Activated T-helper 9 cell treated with anti-CD3 and anti-CD28 coated beads, Interleukin-2, amount 50 U/mL, for 16 hours (primary cell): ENCODE results near the gene CLDN4.
"Not testable (repeated sequence)": the region's sequence is repeated elsewhere in the genome, so short reads cannot be mapped to it uniquely, and the experiment has no call there.

Experiments
- DNase-seq: peaks from one replicate; pipeline ENCODE4 v3.0.0-alpha.2; 2020; ENCODE audit warnings: low read depth

CLDN4 gene

DNA sequence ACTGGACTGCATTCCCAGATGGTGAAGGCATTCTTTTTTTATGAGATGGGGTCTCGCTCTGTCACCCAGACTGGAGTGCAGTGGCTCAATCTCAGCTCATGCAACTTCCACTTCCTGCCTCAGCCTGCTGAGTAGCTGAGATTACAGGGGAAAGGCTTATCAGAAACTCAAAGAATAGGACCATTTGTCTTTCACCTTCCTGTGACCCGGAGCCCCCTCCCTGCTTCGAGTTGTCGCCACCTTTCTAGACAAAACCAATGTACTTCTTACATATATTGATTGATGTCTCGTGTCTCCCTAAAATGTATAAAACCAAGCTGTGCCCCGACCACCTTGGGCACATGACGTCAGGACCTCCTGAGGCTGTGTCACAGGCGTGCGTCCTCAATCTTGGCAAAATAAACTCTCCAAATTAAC, 13.3 kb downstream of the CLDN4 start:
- no peak for DNase-seq

DNA sequence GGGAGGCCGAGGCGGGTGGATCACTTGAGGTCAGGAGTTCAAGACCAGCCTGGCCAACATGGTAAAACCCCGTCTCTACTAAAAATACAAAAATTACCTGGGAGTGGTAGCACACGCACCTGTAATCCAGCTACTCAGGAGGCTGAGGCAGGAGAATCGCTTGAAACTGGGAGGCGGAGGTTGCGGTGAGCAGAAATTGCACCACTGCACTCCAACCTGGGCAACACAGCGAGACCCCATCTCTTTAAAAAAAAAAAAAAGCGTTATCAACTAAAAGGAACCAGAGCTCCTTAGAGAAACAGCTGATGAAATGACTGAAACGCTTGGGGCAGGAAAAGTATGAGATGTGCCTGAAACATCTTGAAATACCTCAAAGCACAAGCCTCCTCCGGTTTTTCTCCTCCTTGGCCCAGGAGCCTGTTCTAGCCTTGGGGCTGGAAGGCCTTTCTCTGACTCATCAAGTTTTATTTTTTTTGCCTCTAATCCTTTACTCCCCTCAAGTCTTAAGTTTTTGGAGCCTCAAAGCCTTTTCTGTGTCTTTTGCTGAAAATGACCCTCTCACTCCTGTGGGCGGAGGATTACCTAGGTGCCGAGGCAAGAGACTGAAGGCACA, 14.2 kb downstream of the CLDN4 start:
- no peak for DNase-seq

DNA sequence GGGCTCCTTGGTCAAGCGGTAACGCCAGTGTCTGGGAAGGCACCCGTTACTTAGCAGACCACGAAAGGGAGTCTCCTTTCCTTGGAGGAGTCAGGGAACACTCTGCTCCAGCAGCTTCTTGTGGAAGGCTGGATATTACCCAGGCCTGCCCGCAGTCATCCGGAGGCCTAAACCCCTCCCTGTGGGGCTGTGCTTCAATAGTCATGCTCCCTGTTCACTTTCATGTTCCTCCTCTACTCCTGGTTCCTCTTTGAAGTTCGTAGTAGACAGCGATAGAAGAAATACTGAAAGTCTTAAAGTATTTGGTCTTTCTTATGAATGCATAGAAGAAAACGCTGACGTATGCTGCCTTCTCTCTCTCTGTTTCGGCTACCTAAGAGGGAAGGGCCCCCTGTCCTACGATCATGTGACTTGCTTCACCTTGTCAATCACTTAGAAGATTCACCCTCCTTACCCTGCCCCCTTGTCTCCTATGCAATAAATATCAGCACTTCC, 15.0 kb downstream of the CLDN4 start:
- DNase-seq: not testable (repeated sequence)

DNA sequence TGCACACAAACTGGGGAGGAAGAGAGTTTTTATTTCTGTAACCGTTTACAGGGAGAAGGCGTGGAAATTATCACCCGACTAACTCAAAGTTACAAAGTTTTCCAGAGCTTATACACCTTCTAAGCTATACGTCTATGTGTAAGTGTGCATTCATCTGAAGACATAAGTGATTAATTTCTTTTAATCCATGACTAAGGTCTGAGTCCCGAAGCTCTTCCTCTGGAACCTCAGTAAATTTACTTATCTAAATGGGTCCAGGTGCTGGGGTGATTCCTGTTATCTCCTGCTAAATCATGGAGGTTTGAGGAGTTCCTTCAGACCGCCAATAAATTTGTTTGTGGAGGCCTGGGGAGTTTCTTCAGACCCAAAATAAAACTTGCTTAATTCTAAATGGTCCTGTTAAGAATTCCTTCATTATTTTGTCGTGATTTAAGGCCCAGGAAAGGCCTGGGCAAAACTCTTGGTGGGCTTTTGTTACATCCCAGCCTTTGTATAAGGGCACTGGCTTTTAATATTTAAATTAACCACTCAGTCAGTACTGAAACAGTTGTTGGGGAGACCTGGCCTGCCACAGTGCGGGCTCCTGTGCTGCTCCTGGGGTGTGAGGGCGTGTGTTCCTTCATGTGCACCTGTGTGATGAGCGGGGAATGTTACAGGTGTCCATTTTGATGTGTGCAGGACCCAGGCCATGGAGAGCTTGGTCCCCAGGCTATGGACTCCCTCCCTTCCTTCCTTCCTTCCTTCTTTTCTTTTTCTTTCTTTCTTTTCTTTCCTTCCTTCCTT, 17.3 kb downstream of the CLDN4 start:
- DNase-seq: no peak

DNA sequence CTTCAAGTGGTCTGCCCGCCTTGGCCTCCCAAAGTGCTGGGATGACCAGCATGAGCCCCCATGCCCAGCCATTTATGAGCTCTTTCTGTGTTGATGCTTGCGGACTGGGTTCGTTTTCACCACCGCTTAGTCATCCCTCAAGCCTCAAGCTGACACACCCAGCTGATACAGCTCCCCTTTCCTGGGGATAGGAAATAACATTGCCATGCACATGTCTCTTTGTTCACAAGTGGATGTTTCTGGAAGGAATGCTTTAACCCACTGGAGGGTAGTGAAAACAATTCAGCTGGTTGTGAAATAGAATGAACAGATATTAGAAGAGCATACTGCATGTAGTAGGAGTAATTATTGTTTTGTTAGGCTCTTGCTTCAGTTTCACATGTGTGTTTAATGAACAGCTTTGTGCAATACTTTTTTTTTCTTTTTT, 20.0 kb downstream of the CLDN4 start:
- no peak for DNase-seq

DNA sequence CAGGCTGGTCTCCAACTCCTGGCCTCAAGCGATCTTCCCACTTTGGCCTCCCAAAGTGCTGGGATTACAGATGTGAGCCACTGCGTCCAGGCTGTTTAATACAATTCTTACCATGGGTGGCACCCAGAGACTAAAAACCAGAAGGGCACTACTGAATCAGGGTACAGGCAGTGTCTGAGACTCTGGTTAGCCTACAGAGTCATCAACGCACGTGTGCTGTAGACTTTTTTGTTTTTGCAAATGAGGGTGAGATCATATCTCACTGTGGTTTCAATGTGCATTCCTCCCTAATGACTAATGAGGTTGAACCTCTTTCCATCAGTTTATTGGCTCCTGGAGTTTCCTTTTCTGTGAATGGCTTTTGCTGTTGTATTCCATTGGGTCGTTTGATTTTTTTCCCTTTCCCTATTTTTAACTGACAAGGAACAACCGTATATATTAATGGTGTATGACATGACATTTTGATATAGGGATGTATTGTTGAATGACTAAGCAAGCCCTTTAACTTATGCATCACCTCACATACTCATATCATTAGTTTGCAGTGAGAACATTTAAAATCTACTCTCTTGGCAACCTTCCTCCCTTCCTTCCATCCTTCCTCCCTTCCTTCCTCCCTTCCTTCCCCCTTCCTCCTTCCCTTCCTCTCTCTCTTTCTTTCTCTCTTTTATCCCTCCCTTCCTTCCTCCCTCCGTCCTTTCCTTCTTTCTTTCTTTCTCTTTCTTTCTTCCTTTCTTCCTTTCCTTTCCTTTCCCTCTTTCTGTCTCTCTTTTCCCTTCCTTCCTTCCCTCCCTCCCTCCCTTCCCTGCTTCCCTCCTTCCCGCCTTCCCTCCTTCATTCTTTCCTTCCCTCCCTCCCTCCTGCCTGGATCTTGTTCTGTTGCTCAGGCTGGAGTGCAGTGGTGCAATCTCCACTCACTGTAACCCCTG, 20.9 kb downstream of the CLDN4 start:
- no peak for DNase-seq

DNA sequence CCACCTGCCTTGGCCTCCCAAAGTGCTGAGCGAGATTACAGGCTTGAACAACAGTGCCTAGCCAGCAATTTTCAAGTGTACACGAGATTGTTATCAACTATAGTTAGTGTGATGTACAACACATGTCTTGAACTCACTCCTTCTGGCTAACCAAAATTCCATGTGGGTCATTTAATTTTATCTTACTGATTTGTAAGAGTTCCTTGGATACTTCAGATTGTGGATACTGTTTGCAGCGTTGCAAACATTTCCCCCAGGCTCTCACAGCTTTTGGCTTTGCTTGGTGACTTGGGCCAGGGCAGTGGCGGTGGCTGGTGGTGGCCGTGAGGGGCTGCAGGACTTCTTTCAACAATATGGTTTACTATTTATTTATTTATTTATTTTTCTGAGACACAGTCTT, 21.7 kb downstream of the CLDN4 start:
- DNase-seq: no peak

DNA sequence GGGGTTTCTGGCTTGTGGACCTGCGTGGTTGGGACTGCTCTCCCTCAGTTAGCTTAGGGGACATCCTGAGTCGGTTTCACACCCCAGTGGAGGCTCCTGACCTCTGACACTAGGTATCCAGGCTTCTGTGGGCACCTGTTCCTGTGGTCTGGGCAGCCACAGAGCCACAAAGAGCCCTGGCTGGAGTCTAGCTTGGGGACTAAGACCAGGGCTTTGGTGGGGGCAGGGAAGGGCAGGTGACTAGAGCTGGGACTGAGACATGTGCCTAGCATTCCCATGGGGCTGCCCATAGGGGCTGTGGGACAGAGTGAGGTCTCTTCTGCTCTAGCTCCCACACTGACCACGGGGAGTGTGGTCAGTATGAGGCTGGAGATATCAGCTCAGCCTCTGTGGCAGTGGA, 26.1 kb downstream of the CLDN4 start:
- no peak for DNase-seq

DNA sequence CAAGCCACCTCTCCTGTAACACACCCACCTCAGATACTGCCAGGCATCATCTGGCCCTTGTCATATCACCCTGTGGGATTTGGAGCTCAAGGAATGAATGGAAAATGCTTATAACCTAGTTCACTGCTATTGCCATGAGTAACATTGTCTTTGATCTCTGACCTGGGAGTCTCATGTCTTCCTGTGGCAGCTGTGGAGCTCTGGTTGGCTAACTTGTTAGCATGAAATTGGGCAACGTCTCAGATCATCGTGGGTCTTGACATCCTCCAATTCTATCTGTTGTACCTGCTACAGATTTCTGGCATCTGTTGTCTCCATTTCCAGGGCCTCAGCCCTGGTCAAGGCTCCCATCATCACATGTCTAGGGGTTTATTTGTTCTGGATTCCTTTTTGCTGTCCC, 28.0 kb downstream of the CLDN4 start:
- no peak for DNase-seq

DNA sequence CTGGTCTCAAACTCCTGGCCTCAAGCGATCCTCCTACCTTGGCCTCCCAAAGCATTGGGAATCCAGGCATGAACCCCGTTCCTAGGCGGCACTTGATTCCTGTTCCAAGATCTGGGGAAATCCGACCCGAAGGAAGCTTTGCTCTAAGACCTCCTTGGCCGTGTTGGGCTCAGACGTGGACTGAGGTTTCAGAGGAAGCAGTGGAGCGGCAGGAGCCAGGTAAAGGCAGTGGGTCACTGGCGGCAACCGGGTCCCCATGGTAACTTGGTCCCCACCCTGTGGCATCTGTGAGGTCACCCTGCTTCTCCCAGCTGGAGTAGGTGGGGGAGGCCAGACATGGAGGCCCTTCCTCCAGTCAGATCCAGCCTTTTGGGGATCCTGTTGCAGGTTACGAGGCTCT, 30.1 kb downstream of the CLDN4 start, which contains the start of gene TMEM270:
TMEM270 (plus strand) TSS at position 301 of the 400 bp plus-strand sequence; CDS start at position 337, 36 bp downstream.
- no peak for DNase-seq

DNA sequence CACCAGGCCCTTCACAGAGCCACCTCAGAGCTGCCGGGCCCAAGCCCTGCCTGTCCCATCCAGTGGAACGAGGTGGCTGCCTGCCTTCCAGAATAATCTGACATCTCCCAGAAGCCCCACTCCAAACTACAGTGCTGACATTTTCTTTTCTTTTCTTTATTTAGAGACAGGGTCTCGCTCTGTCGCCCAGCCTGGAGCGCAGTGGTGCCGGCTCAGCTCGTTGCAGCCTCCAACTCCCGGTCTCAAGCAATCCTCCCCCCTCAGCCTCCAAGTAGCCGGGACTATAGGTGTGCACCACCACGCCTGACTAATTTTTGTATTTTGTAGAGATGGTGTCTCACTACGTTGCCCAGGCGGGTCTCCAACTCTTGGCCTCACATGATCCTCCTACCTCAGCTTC, 30.5 kb downstream of the CLDN4 start:
- DNase-seq: no peak

DNA sequence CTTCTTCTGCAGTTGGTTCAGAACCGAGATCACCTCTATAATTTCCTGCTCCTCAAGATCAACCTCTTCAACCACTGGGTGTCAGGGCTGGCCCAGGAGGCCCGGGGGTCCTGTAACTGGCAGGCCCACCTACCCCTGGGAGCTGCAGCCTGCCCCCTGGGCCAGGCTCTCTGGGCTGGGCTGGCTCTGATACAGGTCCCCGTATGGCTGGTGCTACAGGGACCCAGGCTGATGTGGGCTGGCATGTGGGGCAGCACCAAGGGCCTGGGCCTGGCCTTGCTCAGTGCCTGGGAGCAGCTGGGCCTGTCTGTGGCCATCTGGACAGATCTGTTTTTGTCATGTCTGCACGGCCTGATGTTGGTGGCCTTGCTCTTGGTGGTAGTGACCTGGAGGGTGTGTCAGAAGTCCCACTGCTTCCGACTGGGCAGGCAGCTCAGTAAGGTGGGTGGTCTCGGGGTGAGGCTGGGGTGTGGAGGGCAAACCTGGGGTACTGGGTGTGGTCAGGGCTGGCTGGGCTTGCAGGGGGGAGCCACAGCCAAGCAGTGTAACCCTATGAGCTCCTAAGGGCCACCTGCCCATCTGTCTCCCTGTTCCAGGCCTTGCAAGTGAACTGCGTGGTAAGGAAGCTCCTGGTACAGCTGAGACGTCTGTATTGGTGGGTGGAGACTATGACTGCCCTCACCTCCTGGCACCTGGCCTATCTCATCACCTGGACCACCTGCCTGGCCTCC, 34.4 kb downstream of the CLDN4 start:
- no peak for DNase-seq

DNA sequence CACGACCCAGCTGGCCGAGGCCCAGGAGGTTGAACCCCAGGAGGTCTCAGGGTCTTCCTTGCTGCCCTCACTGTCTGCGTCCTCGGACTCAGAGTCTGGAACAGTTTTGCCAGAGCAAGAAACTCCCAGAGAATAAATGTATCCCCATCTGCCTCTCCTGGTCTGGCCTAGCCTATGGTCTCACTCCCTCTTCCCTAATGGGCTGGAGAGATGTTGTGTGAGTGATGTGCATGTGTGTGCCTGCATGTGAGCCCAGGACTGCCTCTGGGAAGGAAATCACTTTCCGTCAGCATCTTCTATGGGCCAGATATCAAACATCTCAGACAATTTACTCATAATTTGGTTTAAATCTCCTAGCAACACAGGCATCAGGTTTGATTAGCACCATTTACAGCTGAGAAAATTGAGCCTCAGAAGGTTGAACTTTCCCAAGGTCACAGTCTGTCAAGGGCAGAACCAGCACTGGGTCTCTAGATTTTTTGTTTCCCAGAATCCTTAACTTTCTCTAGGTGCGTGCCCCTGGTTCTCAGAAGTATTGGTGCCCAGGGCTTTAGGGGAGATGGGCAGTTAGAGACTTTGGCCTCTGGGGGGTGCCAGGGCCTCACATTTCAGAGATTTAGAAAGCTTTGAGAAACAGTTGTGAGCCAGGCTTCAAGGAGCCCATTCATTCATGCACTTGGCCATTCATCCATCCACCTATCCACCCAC, 35.1 kb downstream of the CLDN4 start:
- no peak for DNase-seq

DNA sequence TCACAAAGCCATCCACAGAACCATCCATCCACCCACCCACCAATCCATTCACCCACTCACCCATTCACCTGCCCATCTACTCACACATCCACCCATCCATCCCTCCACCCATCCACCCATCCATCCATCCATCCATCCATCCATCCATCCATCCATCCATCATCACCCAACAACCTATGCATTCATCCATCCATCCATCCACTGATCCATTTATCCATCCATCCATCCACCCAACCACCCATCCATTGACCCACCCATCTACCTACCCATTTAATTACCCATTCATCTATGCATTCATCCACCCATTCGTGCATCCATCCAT, 35.6 kb downstream of the CLDN4 start:
- no peak for DNase-seq

DNA sequence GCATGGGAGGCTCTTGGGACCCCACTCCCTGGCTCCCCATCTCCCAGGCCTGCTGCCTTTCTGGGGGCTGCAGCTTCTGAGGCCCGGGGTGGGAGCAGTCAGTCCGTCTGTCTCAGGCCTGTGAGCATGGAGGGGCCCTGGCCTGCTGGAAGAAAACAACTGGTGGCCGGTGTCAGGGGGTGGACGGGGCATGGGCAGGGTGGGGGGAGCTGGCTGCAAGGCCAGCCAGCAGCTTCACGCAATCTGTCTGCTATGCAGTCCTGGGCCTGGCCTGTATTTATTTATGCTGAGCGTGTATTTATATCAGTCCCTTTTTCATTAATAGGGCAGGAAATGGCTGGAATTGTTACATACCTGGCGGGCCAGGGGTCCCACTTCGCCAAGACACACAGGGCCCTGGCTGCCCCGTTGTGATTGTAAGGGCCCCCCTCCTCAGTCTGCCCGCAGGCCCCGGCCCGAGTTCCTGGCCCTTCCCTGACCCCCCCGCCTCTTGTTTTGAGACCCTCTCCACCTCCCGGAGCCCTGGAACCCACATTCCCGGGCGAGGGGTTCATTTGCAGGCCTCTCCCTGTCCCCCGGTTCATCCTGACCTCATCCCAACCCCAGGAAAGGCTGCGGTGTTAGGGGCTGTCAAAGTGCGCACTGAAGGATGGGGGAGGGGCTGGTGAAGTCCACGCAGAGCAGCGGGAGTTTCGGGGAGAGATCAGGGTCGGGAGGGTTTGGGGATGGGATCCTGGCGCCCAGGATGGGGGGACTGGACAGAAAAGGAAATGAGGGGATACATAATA, 38.4 kb downstream of the CLDN4 start:
- DNase-seq: no peak

DNA sequence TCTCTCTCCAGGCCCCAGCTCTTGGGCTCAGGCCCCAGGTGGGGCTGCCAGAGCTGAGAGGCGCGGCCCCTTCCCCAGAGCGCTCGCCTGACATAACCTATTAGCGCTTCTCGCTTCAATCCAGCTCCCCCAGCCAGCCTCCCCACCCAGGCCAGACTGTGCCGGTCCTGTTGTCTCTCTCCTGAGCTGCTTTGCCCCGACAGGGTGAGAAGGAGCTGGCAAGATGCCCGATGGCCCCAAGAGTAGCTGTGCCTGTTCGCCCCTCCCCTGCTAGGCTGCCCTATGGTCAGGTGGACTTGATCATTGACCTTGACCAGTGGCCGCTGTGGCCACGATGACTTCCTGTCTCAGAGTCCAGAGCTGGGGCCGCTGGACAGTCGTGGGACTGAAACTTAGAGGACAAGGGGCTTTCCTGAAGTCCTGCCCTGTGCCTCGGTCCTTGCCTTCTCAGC, 39.3 kb downstream of the CLDN4 start:
- no peak for DNase-seq

DNA sequence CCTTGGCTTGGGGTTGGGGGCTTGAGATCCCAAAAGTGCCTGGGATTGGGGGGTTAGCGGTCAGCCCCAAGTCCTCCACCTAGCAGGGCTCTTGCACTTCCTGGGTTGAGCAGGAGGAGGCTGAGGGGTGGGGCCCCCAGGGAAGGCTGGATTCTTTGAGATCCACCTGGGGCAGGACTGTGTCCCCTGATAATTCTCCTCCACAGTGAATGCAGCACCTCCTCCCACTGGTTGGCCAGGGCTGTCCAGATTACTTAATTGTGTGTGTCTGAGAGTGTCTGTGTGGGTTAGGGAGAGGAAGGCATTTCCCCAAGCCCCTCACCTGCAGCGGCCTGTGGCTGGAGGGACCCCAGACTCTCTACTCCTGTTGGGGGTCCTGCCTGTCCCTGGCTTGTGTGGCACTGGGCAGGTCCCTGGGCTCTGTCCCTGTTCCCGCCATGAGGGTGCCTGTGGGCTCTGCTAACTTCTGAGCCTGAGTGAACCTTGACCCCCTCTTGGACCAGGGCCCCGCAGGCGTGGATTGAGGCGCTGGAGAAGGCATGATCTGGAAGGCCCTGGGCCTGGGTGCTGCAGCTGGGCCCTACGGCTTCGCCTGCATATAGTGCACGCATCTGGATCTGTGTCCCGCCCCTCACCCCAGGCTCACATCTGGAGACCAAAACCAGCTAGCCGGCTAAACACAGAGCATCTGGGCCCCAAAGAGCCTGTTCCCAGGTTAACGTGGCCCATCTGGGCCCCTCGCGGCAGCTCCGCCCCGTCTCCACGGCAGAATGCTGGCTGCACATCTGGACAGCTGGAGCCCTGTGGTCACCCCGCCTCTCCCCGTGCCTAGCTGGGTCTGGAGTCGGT, 40.6 kb downstream of the CLDN4 start:
- DNase-seq: no peak

DNA sequence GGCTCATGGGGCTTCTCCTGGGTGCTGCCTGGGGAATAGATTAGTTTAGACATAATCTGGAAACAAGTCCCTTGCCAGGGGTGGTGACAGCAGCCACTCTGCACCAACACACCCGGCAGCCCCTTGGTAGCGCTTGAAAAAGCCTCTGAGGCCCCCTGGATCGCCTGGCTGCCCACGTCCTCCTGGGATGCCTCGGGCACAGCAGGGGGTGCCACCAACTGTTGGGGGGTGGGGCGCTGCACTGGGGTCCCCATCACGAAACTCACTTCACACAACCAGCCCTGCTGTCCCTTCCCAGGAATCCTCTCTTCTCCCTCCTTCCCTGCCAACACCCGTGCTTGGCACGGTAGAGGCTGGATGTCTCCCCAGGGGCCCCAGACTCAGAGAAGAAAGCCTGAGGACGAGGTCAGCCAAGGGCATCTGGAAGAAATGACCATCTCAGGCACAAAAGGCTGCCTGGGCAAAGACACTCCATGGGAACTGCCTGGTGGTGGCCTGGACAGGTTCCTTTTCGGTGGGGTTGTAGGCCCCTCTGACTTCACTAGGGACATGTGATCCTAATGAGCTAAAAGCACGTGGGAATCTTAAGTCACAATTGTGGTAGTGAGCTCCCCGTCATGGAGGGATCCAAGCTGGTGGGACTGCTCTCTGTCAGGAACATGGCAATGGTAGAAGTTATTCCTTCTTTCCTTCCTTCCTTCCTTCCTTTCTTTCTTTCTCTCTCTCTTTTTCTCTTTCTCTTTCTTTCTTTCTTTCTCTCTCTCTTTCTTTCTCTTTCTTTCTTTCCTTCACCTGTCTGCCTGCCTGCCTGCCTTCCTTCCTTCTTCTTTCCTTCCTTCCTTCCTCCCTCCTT, 41.5 kb downstream of the CLDN4 start:
- no peak for DNase-seq
